UCSD-AML1 (cell line): ENCODE data around the gene MARS1.
A peak's percentile ranks its signal among the peaks of the same experiment; 100 is the strongest.

Source experiments
- DNase-seq: peaks from one replicate; lab custom pipeline; 2025; ENCODE audit not compliant: unreplicated experiment; lab: John Stamatoyannopoulos, UW

MARS1 gene

DNA sequence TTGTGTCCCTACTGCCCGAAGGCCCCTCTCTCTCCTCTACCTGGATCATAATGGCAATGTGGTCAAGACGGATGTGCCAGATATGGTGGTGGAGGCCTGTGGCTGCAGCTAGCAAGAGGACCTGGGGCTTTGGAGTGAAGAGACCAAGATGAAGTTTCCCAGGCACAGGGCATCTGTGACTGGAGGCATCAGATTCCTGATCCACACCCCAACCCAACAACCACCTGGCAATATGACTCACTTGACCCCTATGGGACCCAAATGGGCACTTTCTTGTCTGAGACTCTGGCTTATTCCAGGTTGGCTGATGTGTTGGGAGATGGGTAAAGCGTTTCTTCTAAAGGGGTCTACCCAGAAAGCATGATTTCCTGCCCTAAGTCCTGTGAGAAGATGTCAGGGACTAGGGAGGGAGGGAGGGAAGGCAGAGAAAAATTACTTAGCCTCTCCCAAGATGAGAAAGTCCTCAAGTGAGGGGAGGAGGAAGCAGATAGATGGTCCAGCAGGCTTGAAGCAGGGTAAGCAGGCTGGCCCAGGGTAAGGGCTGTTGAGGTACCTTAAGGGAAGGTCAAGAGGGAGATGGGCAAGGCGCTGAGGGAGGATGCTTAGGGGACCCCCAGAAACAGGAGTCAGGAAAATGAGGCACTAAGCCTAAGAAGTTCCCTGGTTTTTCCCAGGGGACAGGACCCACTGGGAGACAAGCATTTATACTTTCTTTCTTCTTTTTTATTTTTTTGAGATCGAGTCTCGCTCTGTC, 31.0 kb upstream of the MARS1 start:
- DNase-seq = no peak

DNA sequence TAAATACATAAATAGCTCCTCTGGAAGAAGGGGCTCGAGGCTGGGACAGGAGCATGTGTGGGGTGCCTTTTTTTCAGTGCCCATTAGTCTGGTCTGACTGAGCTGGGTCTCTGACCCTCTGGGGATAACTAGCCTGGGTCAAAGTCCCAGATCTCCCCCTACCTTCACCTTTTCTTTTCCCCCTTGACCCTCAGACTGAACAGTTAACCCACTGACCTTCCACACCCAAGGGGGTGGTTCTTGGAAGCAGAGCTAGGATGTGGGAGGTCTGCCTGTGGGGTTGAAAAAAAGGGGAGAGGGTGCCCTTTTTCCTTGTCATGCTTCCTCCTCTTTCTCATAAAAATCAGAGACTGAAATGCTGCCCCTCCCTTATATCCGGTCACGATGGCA, 29.2 kb upstream of the MARS1 start:
- DNase-seq = no peak

- DNase-seq = peak; percentile 91
These were observed 28.7 kb upstream of the MARS1 start for GRCh38 chr12:57459055-57459749.

DNA sequence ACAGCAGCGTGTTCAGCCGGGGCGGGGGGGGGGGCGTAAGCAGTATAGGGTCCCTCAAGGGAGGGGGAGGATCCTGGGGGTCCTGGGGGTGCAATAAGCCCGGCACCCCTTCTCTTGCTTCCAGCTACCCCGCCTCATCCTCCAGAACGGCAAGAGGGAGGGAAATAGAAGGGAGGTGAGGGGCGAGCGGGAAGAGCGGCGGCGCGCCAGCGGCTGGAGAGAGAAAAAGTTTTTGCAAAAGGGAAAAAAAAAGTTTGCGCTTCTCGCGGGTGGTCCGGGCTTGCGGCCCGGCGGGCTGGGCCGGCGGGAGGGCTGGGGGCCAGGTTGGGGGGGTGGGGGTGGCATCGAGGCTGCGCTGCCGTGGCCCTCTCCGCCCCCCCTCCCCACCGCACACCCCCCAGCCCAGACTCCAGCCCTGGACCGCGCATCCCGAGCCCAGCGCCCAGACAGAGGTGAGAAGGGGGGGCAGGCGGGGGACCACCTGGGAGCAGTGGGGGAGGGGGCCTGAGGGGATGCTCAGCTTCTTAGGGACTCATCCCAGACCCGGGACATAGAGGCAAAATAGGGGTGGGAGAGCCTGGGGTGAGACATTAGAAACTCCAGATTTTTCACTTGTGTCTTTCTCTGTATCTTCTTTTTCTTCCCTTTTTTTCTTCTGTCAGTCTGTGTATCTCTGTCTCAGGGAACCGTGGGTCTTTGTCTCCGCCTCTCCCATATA, 28.0 kb upstream of the MARS1 start, which contains the start of gene GLI1:
Gene GLI1 (plus strand): TSS at position 36 of the 718 bp plus-strand sequence. CDS start 3,907 bp downstream, outside the sequence.
- DNase-seq = no peak

DNA sequence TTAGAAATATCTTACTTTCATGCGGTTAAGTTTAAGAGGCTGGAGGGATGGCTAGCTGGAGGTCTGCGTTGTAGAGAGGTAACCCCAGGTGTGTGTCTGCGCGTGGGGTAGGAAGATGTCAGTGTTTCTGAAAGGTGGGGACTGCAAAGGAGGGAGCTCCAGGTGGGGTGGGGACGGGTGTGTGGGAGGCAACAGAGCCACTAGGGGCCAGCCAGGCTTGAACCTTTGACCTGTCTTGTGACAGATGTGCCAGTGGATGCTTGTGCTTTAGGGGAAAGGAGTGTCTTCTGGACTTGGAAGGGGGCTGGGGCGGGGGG, 27.4 kb upstream of the MARS1 start:
- DNase-seq = no peak

DNA sequence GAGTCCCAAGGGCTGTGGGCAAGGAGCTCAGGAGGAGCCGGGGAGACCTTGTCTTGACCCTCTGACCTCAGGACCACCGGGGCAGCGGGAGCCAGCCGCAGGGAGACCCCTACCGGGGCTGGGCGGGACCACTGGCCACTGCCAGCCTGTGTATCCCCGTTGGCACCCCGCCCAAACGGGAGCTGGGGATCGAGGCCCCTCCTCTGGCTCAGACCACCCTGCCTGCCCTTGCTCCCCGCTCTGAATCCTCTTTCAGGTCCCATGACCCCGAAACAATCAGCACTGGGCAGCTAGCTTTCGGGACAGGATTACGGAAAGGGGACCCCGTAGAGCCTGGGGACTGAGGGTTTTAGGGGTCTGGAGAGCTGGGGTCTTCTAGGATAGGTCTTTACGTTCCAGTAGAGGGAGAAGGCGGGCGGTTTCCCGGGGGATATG, 27.0 kb upstream of the MARS1 start:
- DNase-seq = no peak

GRCh38 chr12:57461276-57461916, 26.5 kb upstream of the MARS1 start:
- DNase-seq = peak; percentile 40

- no peak for DNase-seq
These were observed 26.0 kb upstream of the MARS1 start for GRCh38 chr12:57461917-57462250.

DNA sequence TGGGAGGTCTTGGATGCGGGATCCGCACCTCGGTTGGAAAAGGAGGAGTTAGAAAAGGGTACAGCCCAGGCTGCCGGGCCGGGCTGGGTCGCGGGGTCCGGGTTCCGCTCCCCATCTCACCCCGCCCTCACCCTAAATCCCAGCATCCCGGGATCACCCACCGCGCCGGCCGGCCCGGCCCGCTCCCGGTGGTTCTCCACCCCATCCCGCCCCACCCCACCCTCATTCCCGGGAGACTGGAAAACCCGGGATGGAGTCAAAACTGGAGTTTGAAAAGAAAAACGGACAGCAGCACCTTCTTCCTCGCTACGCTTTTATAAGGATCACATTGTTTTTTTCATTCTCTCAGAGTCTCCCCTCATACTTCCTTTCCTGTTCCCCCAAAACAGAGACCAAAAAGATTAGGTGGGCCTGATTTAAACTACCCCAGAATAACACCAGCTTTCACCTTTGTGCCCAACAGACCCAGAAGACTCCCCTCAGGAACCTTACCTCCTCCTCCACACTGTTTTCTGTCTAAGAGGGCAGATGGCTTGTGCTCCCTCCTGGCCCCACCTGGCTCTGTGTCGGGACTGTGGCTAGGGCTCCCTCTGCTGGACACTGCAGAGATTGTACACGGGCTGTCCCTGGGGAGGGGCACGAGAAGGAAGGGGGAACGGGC, 25.5 kb upstream of the MARS1 start:
- DNase-seq = peak; percentile 84

- DNase-seq = no peak
These were observed 25.0 kb upstream of the MARS1 start for GRCh38 chr12:57462912-57463253.

- DNase-seq = no peak
These were observed 23.3 kb upstream of the MARS1 start for GRCh38 chr12:57464569-57464968.

DNA sequence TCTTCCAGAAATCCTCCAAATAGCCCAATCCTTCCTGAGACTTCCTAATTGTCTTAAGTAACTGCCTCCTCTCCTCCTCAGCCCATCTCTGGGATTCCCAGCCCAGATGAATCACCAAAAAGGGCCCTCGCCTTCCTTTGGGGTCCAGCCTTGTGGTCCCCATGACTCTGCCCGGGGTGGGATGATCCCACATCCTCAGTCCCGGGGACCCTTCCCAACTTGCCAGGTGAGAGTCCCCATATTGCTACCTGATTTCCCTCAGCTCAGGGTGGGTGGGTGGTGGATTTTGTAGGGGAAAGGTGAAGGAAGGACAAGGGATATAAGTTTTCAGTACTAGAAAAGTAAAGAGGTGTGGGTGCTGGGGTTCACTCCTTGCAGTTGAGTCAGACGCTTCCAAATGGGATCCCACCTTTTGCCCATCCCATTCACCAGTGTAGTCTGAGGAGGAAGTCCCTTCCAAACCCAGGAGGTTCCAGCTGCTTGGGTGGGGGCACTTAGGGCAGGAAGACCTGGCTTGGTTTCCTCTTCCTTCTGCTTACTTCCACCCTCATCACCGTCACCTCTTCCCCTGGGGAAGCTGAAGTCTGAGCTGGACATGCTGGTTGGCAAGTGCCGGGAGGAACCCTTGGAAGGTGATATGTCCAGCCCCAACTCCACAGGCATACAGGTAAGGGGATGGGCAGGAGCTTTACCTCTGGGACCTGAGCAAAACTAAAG, 22.7 kb upstream of the MARS1 start:
- no peak for DNase-seq

DNA sequence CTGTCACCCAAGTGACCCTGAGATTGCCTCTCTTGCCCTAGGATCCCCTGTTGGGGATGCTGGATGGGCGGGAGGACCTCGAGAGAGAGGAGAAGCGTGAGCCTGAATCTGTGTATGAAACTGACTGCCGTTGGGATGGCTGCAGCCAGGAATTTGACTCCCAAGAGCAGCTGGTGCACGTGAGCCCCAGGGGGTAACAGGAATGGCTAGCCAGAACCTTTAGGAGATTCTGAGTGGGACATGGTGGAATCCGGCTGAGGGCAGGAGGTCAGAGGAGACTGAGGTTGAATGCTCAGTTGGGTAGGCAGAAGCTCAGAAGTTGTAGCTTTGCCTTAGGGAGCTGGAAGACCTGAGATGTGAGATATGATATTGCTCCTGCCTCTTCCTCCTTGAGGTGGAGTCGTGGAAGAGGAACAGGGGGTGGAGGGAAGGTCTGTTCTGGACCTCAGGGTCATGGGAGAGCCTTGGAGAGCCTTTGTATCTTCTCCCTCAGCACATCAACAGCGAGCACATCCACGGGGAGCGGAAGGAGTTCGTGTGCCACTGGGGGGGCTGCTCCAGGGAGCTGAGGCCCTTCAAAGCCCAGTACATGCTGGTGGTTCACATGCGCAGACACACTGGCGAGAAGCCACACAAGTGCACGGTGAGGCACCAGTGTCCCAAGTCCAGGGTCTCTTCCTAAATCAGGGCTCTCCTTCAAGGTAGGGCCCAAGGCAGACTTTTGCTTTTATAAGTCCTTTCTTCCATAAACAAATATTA, 21.9 kb upstream of the MARS1 start:
- no peak for DNase-seq

DNA sequence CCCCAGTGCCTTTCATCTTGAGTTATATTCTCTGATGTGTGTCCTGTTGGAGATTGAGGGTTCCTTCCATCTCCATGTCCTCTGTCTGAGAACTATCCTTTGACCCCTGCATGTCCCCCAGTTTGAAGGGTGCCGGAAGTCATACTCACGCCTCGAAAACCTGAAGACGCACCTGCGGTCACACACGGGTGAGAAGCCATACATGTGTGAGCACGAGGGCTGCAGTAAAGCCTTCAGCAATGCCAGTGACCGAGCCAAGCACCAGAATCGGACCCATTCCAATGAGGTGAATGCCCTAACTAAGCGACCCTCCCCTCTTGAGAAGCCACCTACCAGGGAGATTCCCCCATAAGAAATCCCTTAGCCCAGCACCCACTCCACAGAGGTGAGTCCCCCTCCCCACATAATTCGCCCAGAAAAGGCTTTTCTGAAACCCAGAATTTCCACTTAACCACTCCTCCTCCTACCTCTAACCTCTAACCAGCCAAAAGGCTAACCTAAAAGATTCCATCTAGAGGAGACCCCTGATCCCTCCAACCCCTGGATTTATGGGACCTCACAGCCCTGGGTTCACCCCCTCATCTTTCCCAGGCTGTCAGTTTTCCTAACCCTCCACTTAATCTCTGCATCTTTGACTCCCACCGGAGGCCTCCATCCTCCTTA, 20.5 kb upstream of the MARS1 start:
- no peak for DNase-seq

GRCh38 chr12:57467915-57468314, 20.0 kb upstream of the MARS1 start:
- no peak for DNase-seq

GRCh38 chr12:57469296-57470164, 18.3 kb upstream of the MARS1 start:
- DNase-seq = no peak

DNA sequence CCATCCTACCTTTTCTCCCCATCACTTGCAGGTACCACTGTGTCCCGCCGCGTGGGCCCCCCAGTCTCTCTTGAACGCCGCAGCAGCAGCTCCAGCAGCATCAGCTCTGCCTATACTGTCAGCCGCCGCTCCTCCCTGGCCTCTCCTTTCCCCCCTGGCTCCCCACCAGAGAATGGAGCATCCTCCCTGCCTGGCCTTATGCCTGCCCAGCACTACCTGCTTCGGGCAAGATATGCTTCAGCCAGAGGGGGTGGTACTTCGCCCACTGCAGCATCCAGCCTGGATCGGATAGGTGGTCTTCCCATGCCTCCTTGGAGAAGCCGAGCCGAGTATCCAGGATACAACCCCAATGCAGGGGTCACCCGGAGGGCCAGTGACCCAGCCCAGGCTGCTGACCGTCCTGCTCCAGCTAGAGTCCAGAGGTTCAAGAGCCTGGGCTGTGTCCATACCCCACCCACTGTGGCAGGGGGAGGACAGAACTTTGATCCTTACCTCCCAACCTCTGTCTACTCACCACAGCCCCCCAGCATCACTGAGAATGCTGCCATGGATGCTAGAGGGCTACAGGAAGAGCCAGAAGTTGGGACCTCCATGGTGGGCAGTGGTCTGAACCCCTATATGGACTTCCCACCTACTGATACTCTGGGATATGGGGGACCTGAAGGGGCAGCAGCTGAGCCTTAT, 17.4 kb upstream of the MARS1 start:
- DNase-seq = no peak
